Measurements from ENCODE around the gene SCN1B. TPM values are rescaled to one million over a fixed set of nuclear protein-coding genes. Genes with fewer than 3 reads are reported as not detected.

Gene SCN1B
- total and polyA plus RNA-seq, 9 donors, result 0.83 to 13.9 (median 5.7) TPM

- no peak for TF ChIP-seq CTCF (IDR thresholded peaks at IDR 0.05)
- TF ChIP-seq EP300 (IDR thresholded peaks at IDR 0.05), result no peak
- TF ChIP-seq POLR2A (IDR thresholded peaks at IDR 0.05), result no peak
- Histone ChIP-seq H3K4me1 (ENCODE audit: insufficient read depth) (no peaks in the 10 kb centered on the region), H3K27ac (no peak overlapping the region), H3K4me3 (no peak overlapping the region), H3K9me3 (no peaks in the 10 kb centered on the region), H3K27me3 (no peaks in the 10 kb centered on the region), H3K36me3 (no peaks in the 10 kb centered on the region)
- intact Hi-C loops (cut with DNase I), result no loop called here
- DNase-seq, result no peak
These were observed 57.1 kb downstream of the SCN1B start for GRCh38 chr19:35087393-35087792.

DNA sequence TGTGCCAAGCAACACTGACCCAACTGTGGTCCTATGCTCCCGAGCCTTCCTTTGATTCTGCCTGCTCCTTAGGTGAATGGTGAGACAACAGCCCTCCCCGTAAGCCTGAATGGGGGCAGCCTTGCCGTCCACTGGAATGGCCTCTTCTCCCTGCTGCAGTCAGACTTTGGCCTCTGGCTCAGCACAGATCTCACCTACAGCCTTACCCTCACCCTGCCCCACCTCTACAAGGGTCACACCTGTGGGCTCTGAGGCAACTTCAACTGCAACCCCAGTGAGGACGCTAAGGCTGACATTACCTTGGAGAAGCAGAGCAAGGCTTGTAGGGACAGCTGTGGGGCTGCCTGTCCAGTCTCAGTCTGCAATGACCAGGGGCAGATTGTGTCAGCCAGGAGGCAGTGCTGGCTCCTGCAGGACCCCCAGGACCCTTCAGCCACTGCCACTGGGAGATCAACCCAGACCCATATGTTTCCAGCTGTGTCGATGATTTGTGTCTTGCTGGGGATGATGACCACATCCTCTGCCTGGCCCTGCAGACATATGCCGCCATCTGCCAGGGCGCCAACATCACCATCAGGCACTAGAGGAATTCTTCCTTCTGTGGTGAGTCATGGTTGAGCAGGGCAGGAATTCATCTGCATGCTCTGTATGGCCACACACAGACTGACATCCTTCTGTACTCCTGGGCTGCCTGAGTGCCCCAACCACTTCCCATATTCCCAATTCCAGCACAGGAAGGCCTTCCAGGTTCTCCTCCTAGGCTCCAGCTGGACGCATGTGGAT is 58.1 kb downstream of the SCN1B start:
- Histone ChIP-seq H3K9me3 (no peaks in the 10 kb centered on the region), H3K36me3 (no peaks in the 10 kb centered on the region), H3K4me3 (no peak overlapping the region), H3K27me3 (no peaks in the 10 kb centered on the region), H3K27ac (no peak overlapping the region), H3K4me1 (ENCODE audit: insufficient read depth) (no peaks in the 10 kb centered on the region)
- intact Hi-C loops (cut with DNase I), result no loop called here
- 63 to 74% (median 69%) methylated on average over 8 of the region's 8 CpGs for WGBS, 3 donors
- no peak for DNase-seq
- no peak for TF ChIP-seq POLR2A (IDR thresholded peaks at IDR 0.05)
- no peak for TF ChIP-seq CTCF (IDR thresholded peaks at IDR 0.05)
- TF ChIP-seq EP300 (IDR thresholded peaks at IDR 0.05), result no peak

- intact Hi-C loops (cut with DNase I), result no loop called here
- no peak for DNase-seq
- no peaks in the 10 kb centered on the region for H3K36me3 ChIP-seq
- no peaks in the 10 kb centered on the region for H3K9me3 ChIP-seq
- TF ChIP-seq POLR2A (IDR thresholded peaks at IDR 0.05) (no peak), CTCF (IDR thresholded peaks at IDR 0.05) (no peak), EP300 (IDR thresholded peaks at IDR 0.05) (no peak)
- 79 to 83% (median 81%) methylated on average over 8 of the region's 8 CpGs for WGBS, 3 donors
- no peaks in the 10 kb centered on the region for H3K27me3 ChIP-seq
- H3K4me3 ChIP-seq, result no peak overlapping the region
- no peaks in the 10 kb centered on the region for H3K4me1 ChIP-seq (ENCODE audit: insufficient read depth)
- no peak overlapping the region for H3K27ac ChIP-seq
These were observed 59.3 kb downstream of the SCN1B start for GRCh38 chr19:35089554-35089953.

Other genes with a start within 250 kb of the SCN1B start
- gene ZNF30, start 103.6 kb upstream of the SCN1B start, total RNA-seq, result 1 to 10 TPM; 1.9 to 5.5 (median 2.9) TPM
- 1 to 10 TPM; 1.5 to 3.7 TPM for gene ZNF30, start 103.6 kb upstream of the SCN1B start, polyA plus RNA-seq
- gene ZNF792, start 66.2 kb upstream of the SCN1B start, total RNA-seq, result 1 to 10 TPM; 2.6 to 5.4 (median 4.5) TPM
- gene ZNF792, start 66.2 kb upstream of the SCN1B start, polyA plus RNA-seq, result 1 to 10 TPM; 2.9 to 5.1 TPM
- 10 to 100 TPM; 58.3 to 93.7 (median 72.7) TPM for gene GRAMD1A, start 30.1 kb upstream of the SCN1B start, total RNA-seq
- 10 to 100 TPM; 44.5 to 71.6 TPM for gene GRAMD1A, start 30.1 kb upstream of the SCN1B start, polyA plus RNA-seq
- 10 to 100 TPM in 1 of 7 donors, 1 to 10 TPM in 5, under 1 TPM in 1; 0.45 to 21.1 (median 3.8) TPM for gene HPN, start 11.3 kb downstream of the SCN1B start, total RNA-seq
- gene HPN, start 11.3 kb downstream of the SCN1B start, polyA plus RNA-seq, result under 1 TPM in 1 of 2 donors, not detected in 1; 0.42 TPM
- 10 to 100 TPM in 1 of 7 donors, 1 to 10 TPM in 4, under 1 TPM in 1, not detected in 1; 0.25 to 33.2 (median 4.1) TPM for gene FXYD3, start 85.4 kb downstream of the SCN1B start, total RNA-seq
- under 1 TPM in 1 of 2 donors, not detected in 1; 0.23 TPM for gene FXYD3, start 85.4 kb downstream of the SCN1B start, polyA plus RNA-seq
- 1 to 10 TPM; 1.9 to 7.5 (median 3.8) TPM for gene LGI4, start 104.6 kb downstream of the SCN1B start, total RNA-seq
- 10 to 100 TPM; 11.9 to 13.3 TPM for gene LGI4, start 104.6 kb downstream of the SCN1B start, polyA plus RNA-seq
- 100 to 1,000 TPM in 3 of 7 donors, 10 to 100 TPM in 4; 26.7 to 204 (median 95.8) TPM for gene FXYD1, start 108.4 kb downstream of the SCN1B start, total RNA-seq
- 100 to 1,000 TPM in 1 of 2 donors, 10 to 100 TPM in 1; 88.5 to 134 TPM for gene FXYD1, start 108.4 kb downstream of the SCN1B start, polyA plus RNA-seq
- 1 to 10 TPM in 3 of 7 donors, under 1 TPM in 3, not detected in 1; 0.30 to 2.8 (median 1.0) TPM for gene FXYD7, start 112.8 kb downstream of the SCN1B start, total RNA-seq
- gene FXYD7, start 112.8 kb downstream of the SCN1B start, polyA plus RNA-seq, result under 1 TPM in 1 of 2 donors, not detected in 1; 0.38 TPM
- gene FXYD5, start 124.3 kb downstream of the SCN1B start, total RNA-seq, result 10 to 100 TPM in 6 of 7 donors, 1 to 10 TPM in 1; 8.2 to 37.1 (median 17.9) TPM
- gene FXYD5, start 124.3 kb downstream of the SCN1B start, polyA plus RNA-seq, result 10 to 100 TPM; 31.2 to 79.3 TPM
- gene FAM187B, start 198.3 kb downstream of the SCN1B start, total RNA-seq, result not detected
- under 1 TPM in 1 of 2 donors, not detected in 1; 0.06 TPM for gene FAM187B, start 198.3 kb downstream of the SCN1B start, polyA plus RNA-seq
- 10 to 100 TPM in 4 of 7 donors, 1 to 10 TPM in 3; 7.2 to 69.8 (median 12.9) TPM for gene LSR, start 218.5 kb downstream of the SCN1B start, total RNA-seq
- 10 to 100 TPM in 1 of 2 donors, 1 to 10 TPM in 1; 3.3 to 13.4 TPM for gene LSR, start 218.5 kb downstream of the SCN1B start, polyA plus RNA-seq
- 100 to 1,000 TPM; 105 to 218 (median 159) TPM for gene USF2, start 238.5 kb downstream of the SCN1B start, total RNA-seq
- 100 to 1,000 TPM; 130 to 169 TPM for gene USF2, start 238.5 kb downstream of the SCN1B start, polyA plus RNA-seq